ENCODE measurements around the gene ATP6V1C2.

DNA sequence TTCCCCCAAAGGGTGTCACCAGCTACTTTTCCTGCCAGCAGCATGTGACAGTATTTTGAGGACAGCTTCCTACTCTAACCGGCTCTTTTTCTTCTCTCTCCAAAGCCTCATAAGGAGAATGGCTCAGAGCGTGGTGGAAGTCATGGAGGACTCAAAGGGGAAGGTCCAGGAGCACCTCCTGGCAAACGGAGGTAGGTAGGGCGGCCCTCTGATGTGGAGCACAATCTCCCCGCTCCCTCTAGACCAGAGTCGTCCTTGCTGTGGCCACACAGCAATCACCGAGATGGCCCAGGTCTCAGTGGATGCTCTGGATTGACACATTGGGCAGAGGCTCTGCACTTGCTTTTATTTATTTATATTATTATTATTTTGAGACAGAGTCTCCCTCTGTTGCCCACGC is 32.4 kb downstream of the ATP6V1C2 start:
- TF ChIP-seq POLR2A (IDR thresholded peaks at IDR 0.05; ENCODE audit: low read length) (no peak), GATA1 (IDR thresholded peaks at IDR 0.05; ENCODE audit: low read depth, low read length) (no peak)
